NCI-H1105 (cell line): ENCODE data around the gene HNRNPL.
"Not testable (repeated sequence)": the region's sequence is repeated elsewhere in the genome, so short reads cannot be mapped to it uniquely, and the experiment has no call there.

ENCODE experiments used
- DNase-seq: peaks from one replicate; lab custom pipeline; 2025; lab: John Stamatoyannopoulos, UW

HNRNPL gene

GRCh38 chr19:38869836-38870607 lies 20.2 kb upstream of the HNRNPL start:
- DNase-seq, result peak; percentile 22

GRCh38 chr19:38869160-38869835 lies 19.5 kb upstream of the HNRNPL start:
- DNase-seq, result no peak

- no peak for DNase-seq
Observed at GRCh38 chr19:38868551-38868950, 18.8 kb upstream of the HNRNPL start.

- DNase-seq, result no peak
Observed at GRCh38 chr19:38867171-38867780, 17.5 kb upstream of the HNRNPL start.

GRCh38 chr19:38862321-38863059 lies 12.7 kb upstream of the HNRNPL start:
- DNase-seq, result peak; percentile 87

- DNase-seq, result no peak
Observed at GRCh38 chr19:38861368-38861767, 11.6 kb upstream of the HNRNPL start.

GRCh38 chr19:38859631-38860204 lies 9.9 kb upstream of the HNRNPL start:
- DNase-seq, result not testable (repeated sequence)

GRCh38 chr19:38856813-38857212 lies 7.0 kb upstream of the HNRNPL start:
- no peak for DNase-seq

GRCh38 chr19:38855751-38856150 lies 6.0 kb upstream of the HNRNPL start:
- DNase-seq, result not testable (repeated sequence)

GRCh38 chr19:38854961-38855360 lies 5.2 kb upstream of the HNRNPL start:
- not testable (repeated sequence) for DNase-seq

- DNase-seq, result no peak
Observed at GRCh38 chr19:38853214-38853613, 3.4 kb upstream of the HNRNPL start.

GRCh38 chr19:38852231-38853044 lies 2.7 kb upstream of the HNRNPL start:
- DNase-seq, result no peak

GRCh38 chr19:38851622-38852230 lies 1.9 kb upstream of the HNRNPL start:
- DNase-seq, result peak; percentile 86

GRCh38 chr19:38850976-38851621 lies 1.3 kb upstream of the HNRNPL start:
- DNase-seq, result no peak

- DNase-seq, result peak; percentile 62
Observed at GRCh38 chr19:38850436-38850975, 720 bp upstream of the HNRNPL start.

GRCh38 chr19:38849147-38849859 lies 483 bp downstream of the HNRNPL start:
- peak; percentile 96 for DNase-seq

GRCh38 chr19:38848299-38849146 lies 1.3 kb downstream of the HNRNPL start:
- DNase-seq, result no peak

- no peak for DNase-seq
Observed at GRCh38 chr19:38846097-38846496, 3.7 kb downstream of the HNRNPL start.
